HG03460 (cell line): ENCODE measurements around the gene SYNE1.
"Not testable (repeated sequence)": the region's sequence is repeated elsewhere in the genome, so short reads cannot be mapped to it uniquely, and the experiment has no call there.

Experiments
- ATAC-seq: cut with Tn5 transposase; IDR thresholded peaks from one replicate; pipeline ENCODE4 v1.9.1; 2021; ENCODE audit not compliant: unreplicated experiment

The SYNE1 gene

GRCh38 chr6:152499931-152500330, 137.2 kb downstream of the SYNE1 start:
- no peak for ATAC-seq

GRCh38 chr6:152496731-152497130, 140.4 kb downstream of the SYNE1 start:
- ATAC-seq = no peak

- ATAC-seq = not testable (repeated sequence)
Measured at GRCh38 chr6:152495456-152495855, 141.7 kb downstream of the SYNE1 start.

- ATAC-seq = not testable (repeated sequence)
Measured at GRCh38 chr6:152492281-152492680, 144.9 kb downstream of the SYNE1 start.

GRCh38 chr6:152491501-152491900, 145.7 kb downstream of the SYNE1 start:
- not testable (repeated sequence) for ATAC-seq

GRCh38 chr6:152490971-152491378, 146.2 kb downstream of the SYNE1 start:
- not testable (repeated sequence) for ATAC-seq

- ATAC-seq = no peak
Measured at GRCh38 chr6:152484806-152485205, 152.4 kb downstream of the SYNE1 start.

- ATAC-seq = no peak
Measured at GRCh38 chr6:152482289-152482688, 154.9 kb downstream of the SYNE1 start.

- ATAC-seq = no peak
Measured at GRCh38 chr6:152478377-152479010, 158.7 kb downstream of the SYNE1 start.

GRCh38 chr6:152474354-152474753, 162.8 kb downstream of the SYNE1 start:
- ATAC-seq = no peak

- no peak for ATAC-seq
Measured at GRCh38 chr6:152472325-152472724, 164.8 kb downstream of the SYNE1 start.

- ATAC-seq = no peak
Measured at GRCh38 chr6:152471456-152472265, 165.5 kb downstream of the SYNE1 start.

GRCh38 chr6:152463164-152463563, 174.0 kb downstream of the SYNE1 start:
- ATAC-seq = no peak

GRCh38 chr6:152462716-152463115, 174.4 kb downstream of the SYNE1 start:
- no peak for ATAC-seq

GRCh38 chr6:152461556-152461955, 175.6 kb downstream of the SYNE1 start:
- no peak for ATAC-seq

- no peak for ATAC-seq
Measured at GRCh38 chr6:152458648-152459644, 178.2 kb downstream of the SYNE1 start.

GRCh38 chr6:152457949-152458624, 179.1 kb downstream of the SYNE1 start:
- ATAC-seq = no peak

- no peak for ATAC-seq
Measured at GRCh38 chr6:152454003-152454402, 183.2 kb downstream of the SYNE1 start.

GRCh38 chr6:152453421-152453820, 183.7 kb downstream of the SYNE1 start:
- ATAC-seq = no peak

- ATAC-seq = no peak
Measured at GRCh38 chr6:152452639-152453038, 184.5 kb downstream of the SYNE1 start.

- ATAC-seq = no peak
Measured at GRCh38 chr6:152450519-152450918, 186.6 kb downstream of the SYNE1 start.
